ENCODE results near the gene MTG2. TPM values are rescaled to one million over a fixed set of nuclear protein-coding genes. Genes with fewer than 3 reads are reported as not detected.

The MTG2 gene
- total and polyA plus RNA-seq, 2 of the 8 experiments (the other 6 are each of a cell fraction or from before 2014, with no cell fraction given), result 14.4 to 22.8 TPM

DNA sequence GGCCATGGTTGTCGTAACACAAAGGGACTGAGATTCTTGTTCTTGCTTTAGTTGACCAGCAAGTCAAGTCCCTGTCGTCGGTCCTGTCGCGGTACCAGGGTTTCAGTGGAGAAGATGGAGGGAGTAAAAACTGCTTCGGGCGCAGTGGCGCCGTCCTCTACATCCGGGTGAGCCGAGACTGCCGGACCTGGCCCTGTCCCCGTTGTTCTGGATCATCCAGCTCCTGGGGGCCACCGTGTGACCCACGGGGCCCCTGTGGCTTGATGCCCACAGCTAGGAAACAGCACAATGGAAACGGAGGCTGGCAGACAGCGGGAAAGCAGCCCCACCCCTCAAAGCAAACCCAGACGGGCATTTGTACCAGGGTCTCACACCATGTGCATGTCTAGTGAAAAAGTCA lies 15.0 kb downstream of the MTG2 start:
- H3K14ac ChIP-seq (ENCODE audit: insufficient read length), result no peak overlapping the region
- no peaks in the 10 kb centered on the region for H3K23me2 ChIP-seq (ENCODE audit: low read depth, low read length)
- H3K36me3 ChIP-seq (ENCODE audit: control insufficient read depth in 2 of 4, insufficient read depth in 4 of 4, low read length in 3 of 4), result peaks cover 0 to 23% (median 10%) of the 10 kb centered on the region in 4 experiments; a peak in 7 of 8 replicates
- H4K5ac ChIP-seq (ENCODE audit: insufficient read length, low read depth, low read length), result no peak overlapping the region
- H4K91ac ChIP-seq (replicated peaks; ENCODE audit: insufficient read length, low read length), result no peak overlapping the region
- no peak overlapping the region for H2AFZ ChIP-seq (ENCODE audit: low read length)
- peaks cover 0 to 2% of the 10 kb centered on the region in 2 experiments for H4K20me1 ChIP-seq (replicated peaks in 1 of 2; ENCODE audit: control insufficient read depth in 1 of 2, insufficient read depth in 2 of 2, low read length in 2 of 2)
- POLR2A ChIA-PET (ENCODE audit: partially characterized antibody), result no interaction called here
- H3K4me3 ChIP-seq (ENCODE audit: extremely low read depth in 1 of 4, insufficient read depth in 2 of 4, low read depth in 3 of 4, low read length in 4 of 4), result no peak overlapping the region
- no peak overlapping the region for H2AK5ac ChIP-seq (ENCODE audit: low read depth, low read length)
- no peak for FAIRE-seq
- H3K18ac ChIP-seq (ENCODE audit: extremely low read depth, low read length), result no peak overlapping the region
- H2BK12ac ChIP-seq (ENCODE audit: low read depth, low read length), result no peak overlapping the region
- H2BK20ac ChIP-seq (ENCODE audit: low read length), result no peak overlapping the region
- H2BK120ac ChIP-seq (replicated peaks; ENCODE audit: low read depth, low read length), result no peak overlapping the region
- H2BK15ac ChIP-seq (ENCODE audit: low read length), result no peak overlapping the region
- H3K27ac ChIP-seq (ENCODE audit: low read depth, low read length), result no peak overlapping the region
- H3K27me3 ChIP-seq (replicated peaks in 1 of 4; ENCODE audit: control insufficient read depth in 3 of 4, extremely low read depth in 1 of 4, insufficient read depth in 3 of 4, low read length in 3 of 4), result no peaks in the 10 kb centered on the region
- H2BK5ac ChIP-seq (ENCODE audit: low read depth, low read length), result no peak overlapping the region
- no peak overlapping the region for H3K9ac ChIP-seq (replicated peaks in 1 of 4; ENCODE audit: extremely low read depth in 1 of 4, low read depth in 3 of 4, low read length in 3 of 4)
- no peak overlapping the region for H3K56ac ChIP-seq (replicated peaks; ENCODE audit: insufficient read length, low read depth, low read length)
- 92% methylated on average over 15 of the region's 18 CpGs; no CpG with 5 or more reads in 1 of the 2 experiments for WGBS, 2 experiments (ENCODE audit: extremely low coverage in 1 of 2, insufficient coverage in 1 of 2, insufficient read length in 1 of 2, insufficient replicate concordance in 2 of 2, low coverage in 1 of 2, low lambda C conversion rate in 2 of 2, missing lambda C conversion rate in 1 of 2)
- no peak overlapping the region for H4K8ac ChIP-seq (ENCODE audit: extremely low read depth, insufficient read depth, low read length)
- no peak overlapping the region for H3K23ac ChIP-seq (ENCODE audit: insufficient read length)
- no peaks in the 10 kb centered on the region for H3K9me3 ChIP-seq (ENCODE audit: insufficient read depth in 2 of 2, low read depth in 1 of 2, low read length in 1 of 2)
- CTCF ChIA-PET (ENCODE audit: partially characterized antibody), result interaction anchor here (1.3 to 2.5 kb wide), 2 partner anchors 12 to 169 kb away, joined by 3 to 9 read pairs; no protein-coding TSS in a partner anchor
- no peak overlapping the region for H3K4me2 ChIP-seq (ENCODE audit: insufficient read depth in 1 of 2, low read depth in 2 of 2, low read length in 2 of 2)
- DNase-seq (ENCODE audit: low read depth in 1 of 2, low spot score in 2 of 2), result no peak
- no peaks in the 10 kb centered on the region for H3K79me1 ChIP-seq (ENCODE audit: low read depth, low read length)
- H3K4ac ChIP-seq (replicated peaks; ENCODE audit: insufficient read length, low read depth, low read length), result no peak overlapping the region
- H3K4me1 ChIP-seq (replicated peaks in 1 of 4; ENCODE audit: control insufficient read depth in 3 of 4, insufficient read depth in 4 of 4, low read length in 3 of 4), result no peaks in the 10 kb centered on the region
- H3K79me2 ChIP-seq (ENCODE audit: control insufficient read depth in 1 of 2, insufficient read depth in 2 of 2, low read length in 2 of 2), result no peaks in the 10 kb centered on the region
- no peak for TF ChIP-seq YY1 (IDR thresholded peaks at IDR 0.05; ENCODE audit: low read depth, low read length)
- TF ChIP-seq SAP30 (IDR thresholded peaks at IDR 0.05; ENCODE audit: insufficient read depth, insufficient replicate concordance, low read length), result no peak
- TF ChIP-seq POLR2AphosphoS5 (IDR thresholded peaks at IDR 0.05; ENCODE audit: low read depth, low read length), result no peak
- no peak for TF ChIP-seq USF2 (IDR thresholded peaks at IDR 0.05; ENCODE audit: low read length)
- no peak for TF ChIP-seq BACH1 (IDR thresholded peaks at IDR 0.05; ENCODE audit: low read length)
- TF ChIP-seq NANOG (IDR thresholded peaks at IDR 0.05; ENCODE audit: insufficient read depth, low read depth, low read length, poor library complexity, severe bottlenecking), result no peak
- no peak for TF ChIP-seq NRF1 (IDR thresholded peaks at IDR 0.05; ENCODE audit: low read depth, low read length)
- no peak for TF ChIP-seq HDAC6 (IDR thresholded peaks at IDR 0.05; ENCODE audit: low read depth, low read length)
- no peak for TF ChIP-seq GTF2F1 (IDR thresholded peaks at IDR 0.05; ENCODE audit: borderline replicate concordance, low read depth, low read length)
- no peak for TF ChIP-seq SRF (IDR thresholded peaks at IDR 0.05; ENCODE audit: low read depth, low read length)
- TF ChIP-seq ATF3 (IDR thresholded peaks at IDR 0.05; ENCODE audit: insufficient read depth, low read depth, low read length), result no peak
- TF ChIP-seq JUN (IDR thresholded peaks at IDR 0.05; ENCODE audit: low read depth, low read length), result no peak
- no peak for TF ChIP-seq SIX5 (IDR thresholded peaks at IDR 0.05; ENCODE audit: low read depth, low read length)
- TF ChIP-seq CHD1 (IDR thresholded peaks at IDR 0.05; ENCODE audit: low read depth, low read length), result no peak
